HG03575 (cell line): ENCODE data around the gene TOMM40L.

Experiments
- ATAC-seq: cut with Tn5 transposase; IDR thresholded peaks from one replicate; pipeline ENCODE4 v1.9.1; 2021; ENCODE audit not compliant: unreplicated experiment, insufficient number of reproducible peaks, low FRiP score; ENCODE audit errors: extremely low read depth

TOMM40L gene

GRCh38 chr1:161274874-161275273, 49.0 kb downstream of the TOMM40L start:
- ATAC-seq, result no peak
